PC-3 (cell line): ENCODE results near the gene ZFHX3. TPM values are rescaled to one million over a fixed set of nuclear protein-coding genes. Genes with fewer than 3 reads are reported as not detected.

Experiments
- ATAC-seq: fragments of 200-7000 bp; cut with Tn5 transposase; 2 replicates; pipeline ENCODE4 v1.9.1; 2020; ENCODE audit warnings: mild to moderate bottlenecking, moderate library complexity
- BruUV-seq: library from RNA; stranded (reverse); fragments of 400-500 nt; replicated peaks from 2 replicates; lab custom pipeline; 2021; lab: Mats Ljungman, UMichigan
- CTCF ChIA-PET: fragments of 300-600 bp; sonication (Branson Sonifier 250); formaldehyde crosslinking; loops from one replicate; lab custom pipeline; 2022; ENCODE audit warnings: antibody characterized with exemption; lab: Charles Lee
- POLR2A ChIA-PET: fragments of 300-600 bp; sonication (Branson Sonifier 250); formaldehyde crosslinking; loops from one replicate; lab custom pipeline; 2022; ENCODE audit warnings: antibody characterized with exemption; ENCODE audit not compliant: unreplicated experiment; lab: Charles Lee
- DNase-seq: peaks from one replicate; pipeline ENCODE4 v3.0.0-alpha.2; 2015
- H2AFZ ChIP-seq: fragments of 300-600 bp; sonication (generic); 2 replicates; pipeline ENCODE4 v1.6.0; 2016; ENCODE audit warnings: antibody characterized with exemption, low read length
- H3F3A ChIP-seq: fragments of 300-600 bp; sonication (generic); one replicate; pipeline ENCODE4 v1.6.0; 2017; ENCODE audit warnings: antibody characterized with exemption, low read length, control low read depth, mild to moderate bottlenecking; ENCODE audit not compliant: unreplicated experiment
- H3K27ac ChIP-seq: fragments of 300-600 bp; sonication (generic); 2 replicates; pipeline ENCODE4 v1.5.1; 2016; ENCODE audit warnings: mild to moderate bottlenecking, low read length
- H3K27me3 ChIP-seq: fragments of 300-600 bp; sonication (generic); 2 replicates; pipeline ENCODE4 v1.6.1; 2016; ENCODE audit warnings: low read length, mixed read lengths
- H3K36me3 ChIP-seq: fragments of 300-600 bp; sonication (generic); 2 replicates; pipeline ENCODE4 v1.6.1; 2016; ENCODE audit warnings: low read depth, mixed run types, low read length, mixed read lengths
- H3K4me1 ChIP-seq: fragments of 300-600 bp; sonication (generic); 2 replicates; pipeline ENCODE4 v1.5.1; 2016; ENCODE audit warnings: low read length; ENCODE audit not compliant: insufficient read depth
- H3K4me2 ChIP-seq: fragments of 300-600 bp; sonication (generic); 2 replicates; pipeline ENCODE4 v1.6.0; 2016; ENCODE audit warnings: low read length
- H3K4me3 ChIP-seq: fragments of 300-600 bp; sonication (generic); 2 replicates; pipeline ENCODE4 v1.5.1; 2016; ENCODE audit warnings: mild to moderate bottlenecking, low read length, mixed read lengths
- H3K79me2 ChIP-seq: fragments of 300-600 bp; sonication (generic); 2 replicates; pipeline ENCODE4 v1.6.1; 2017; ENCODE audit warnings: low read length, mixed read lengths
- H3K9ac ChIP-seq: fragments of 300-600 bp; sonication (generic); 2 replicates; pipeline ENCODE4 v1.6.0; 2016; ENCODE audit warnings: mild to moderate bottlenecking, low read length
- H3K9me2 ChIP-seq: fragments of 300-600 bp; sonication (generic); replicated peaks from 2 replicates; pipeline ENCODE4 v1.6.1; 2016; ENCODE audit warnings: mixed run types, low read length, mixed read lengths
- H3K9me3 ChIP-seq: fragments of 300-600 bp; sonication (generic); 2 replicates; pipeline ENCODE4 v1.6.1; 2016; ENCODE audit warnings: low read length, mixed read lengths
- H4K20me1 ChIP-seq: fragments of 300-600 bp; sonication (generic); 2 replicates; pipeline ENCODE4 v1.6.1; 2016; ENCODE audit warnings: low read length, mixed read lengths
- EZH2 ChIP-seq: fragments of 300-600 bp; sonication (generic); IDR thresholded peaks from one replicate; pipeline ENCODE4 v1.6.1; 2017; ENCODE audit warnings: antibody characterized with exemption, mild to moderate bottlenecking, low read length; ENCODE audit not compliant: unreplicated experiment
- EZH2phosphoT487 ChIP-seq: fragments of 300-600 bp; sonication (generic); IDR thresholded peaks from 2 replicates; pipeline ENCODE4 v1.6.1; 2018; ENCODE audit warnings: mild to moderate bottlenecking, antibody characterized with exemption, low read length, borderline replicate concordance
- intact Hi-C: fragments of 100-400 bp; cut with micrococcal nuclease; formaldehyde crosslinking; loops from 2 replicates; pipeline ENCODE4 v1.9.0; 2023
- total RNA-seq: library from RNA; depleted of rRNA; stranded (reverse); fragments of >200 nt; gene quantifications from 2 replicates; pipeline ENCODE4 v1.2.3, GENCODE V29; 2014
- TF ChIP-seq, protein P1 (sequence below): fragments of 300-600 bp; sonication (generic); conservative IDR thresholded peaks from 2 replicates; pipeline ENCODE4 v1.5.1; 2017; ENCODE audit warnings: antibody characterized with exemption, low read depth, mild to moderate bottlenecking, low read length

The ZFHX3 gene
- total RNA-seq, 1 experiment from 2014 or later = 3.5 TPM

DNA sequence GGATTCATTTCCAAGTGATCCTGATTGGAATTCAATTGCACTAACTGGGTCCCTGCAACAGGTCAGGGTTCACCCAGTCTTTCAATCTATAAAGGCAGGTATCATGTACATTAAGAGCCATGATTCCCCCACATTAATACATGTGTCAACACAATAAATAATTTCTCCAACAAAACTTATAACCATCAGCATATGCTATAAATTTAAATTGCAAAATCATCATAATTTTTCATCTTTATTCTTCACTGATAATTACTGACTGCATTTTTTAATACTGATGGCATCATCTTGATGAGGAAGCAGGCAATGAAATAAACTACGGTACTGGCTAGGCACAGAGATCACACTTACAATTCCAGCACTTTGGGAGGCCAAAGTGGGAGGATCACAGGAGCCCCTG, 59.4 kb downstream of the ZFHX3 start:
- Histone ChIP-seq H3K9me3 (no peaks in the 10 kb centered on the region), H3K36me3 (no peaks in the 10 kb centered on the region), H3K9ac (no peak overlapping the region), H2AFZ (no peak overlapping the region), H4K20me1 (no peaks in the 10 kb centered on the region), H3K4me1 (peaks cover 51% of the 10 kb centered on the region), H3F3A (no peaks in the 10 kb centered on the region), H3K27me3 (no peaks in the 10 kb centered on the region), H3K4me2 (0 out of 2 replicates have a peak overlapping the region, but pooled peaks have one; percentile 11), H3K4me3 (no peak overlapping the region), H3K27ac (peak overlapping the region; percentile 99), H3K9me2 (no peaks in the 10 kb centered on the region), H3K79me2 (peaks cover 84% of the 10 kb centered on the region)
- DNase-seq (no peak), ATAC-seq (no peak)
- ChIA-PET POLR2A (no interaction called here), CTCF (no interaction called here)
- BruUV-seq = no TSS peak
- intact Hi-C loops = no loop called here
- TF ChIP-seq EZH2phosphoT487 = no peak
- TF ChIP-seq EZH2 = no peak
- TF ChIP-seq, protein P1, sequence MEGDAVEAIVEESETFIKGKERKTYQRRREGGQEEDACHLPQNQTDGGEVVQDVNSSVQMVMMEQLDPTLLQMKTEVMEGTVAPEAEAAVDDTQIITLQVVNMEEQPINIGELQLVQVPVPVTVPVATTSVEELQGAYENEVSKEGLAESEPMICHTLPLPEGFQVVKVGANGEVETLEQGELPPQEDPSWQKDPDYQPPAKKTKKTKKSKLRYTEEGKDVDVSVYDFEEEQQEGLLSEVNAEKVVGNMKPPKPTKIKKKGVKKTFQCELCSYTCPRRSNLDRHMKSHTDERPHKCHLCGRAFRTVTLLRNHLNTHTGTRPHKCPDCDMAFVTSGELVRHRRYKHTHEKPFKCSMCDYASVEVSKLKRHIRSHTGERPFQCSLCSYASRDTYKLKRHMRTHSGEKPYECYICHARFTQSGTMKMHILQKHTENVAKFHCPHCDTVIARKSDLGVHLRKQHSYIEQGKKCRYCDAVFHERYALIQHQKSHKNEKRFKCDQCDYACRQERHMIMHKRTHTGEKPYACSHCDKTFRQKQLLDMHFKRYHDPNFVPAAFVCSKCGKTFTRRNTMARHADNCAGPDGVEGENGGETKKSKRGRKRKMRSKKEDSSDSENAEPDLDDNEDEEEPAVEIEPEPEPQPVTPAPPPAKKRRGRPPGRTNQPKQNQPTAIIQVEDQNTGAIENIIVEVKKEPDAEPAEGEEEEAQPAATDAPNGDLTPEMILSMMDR = no peak

DNA sequence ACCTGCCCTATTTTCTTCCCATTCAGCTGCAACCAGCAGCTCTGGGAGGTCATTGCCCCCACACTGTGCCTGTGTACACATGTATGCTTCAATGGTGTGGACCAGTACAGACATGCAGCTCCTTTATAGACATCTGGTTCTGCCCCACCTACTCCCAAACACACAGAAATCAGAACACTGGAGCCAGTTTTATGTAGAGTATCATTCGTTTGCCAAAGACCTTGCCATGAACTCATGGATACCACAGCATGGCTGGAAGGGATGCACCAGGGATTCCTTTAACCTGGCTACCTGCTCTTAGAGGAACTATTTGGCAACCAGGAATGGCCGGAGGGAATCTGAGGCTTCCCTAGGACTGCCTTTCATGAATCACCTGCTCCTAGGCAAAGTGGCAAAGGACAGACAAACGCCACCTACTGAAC, 60.4 kb downstream of the ZFHX3 start:
- Histone ChIP-seq H4K20me1 (no peaks in the 10 kb centered on the region), H3K36me3 (no peaks in the 10 kb centered on the region), H3K27me3 (no peaks in the 10 kb centered on the region), H3K9ac (no peak overlapping the region), H3K4me1 (peaks cover 50% of the 10 kb centered on the region), H3K9me3 (no peaks in the 10 kb centered on the region), H3K9me2 (no peaks in the 10 kb centered on the region), H3K27ac (peak overlapping the region; percentile 37; the same call in 1 of the 2 replicates), H2AFZ (no peak overlapping the region), H3K4me3 (no peak overlapping the region), H3F3A (no peaks in the 10 kb centered on the region), H3K4me2 (0 out of 2 replicates have a peak overlapping the region, but pooled peaks have one; percentile 16), H3K79me2 (peaks cover 84% of the 10 kb centered on the region)
- no TSS peak for BruUV-seq
- TF ChIP-seq, protein P1 = no peak
- TF ChIP-seq EZH2 (no peak), EZH2phosphoT487 (no peak)
- ChIA-PET CTCF (no interaction called here), POLR2A (no interaction called here)
- intact Hi-C loops = no loop called here
- DNase-seq = peak; percentile 66
- ATAC-seq = no peak

DNA sequence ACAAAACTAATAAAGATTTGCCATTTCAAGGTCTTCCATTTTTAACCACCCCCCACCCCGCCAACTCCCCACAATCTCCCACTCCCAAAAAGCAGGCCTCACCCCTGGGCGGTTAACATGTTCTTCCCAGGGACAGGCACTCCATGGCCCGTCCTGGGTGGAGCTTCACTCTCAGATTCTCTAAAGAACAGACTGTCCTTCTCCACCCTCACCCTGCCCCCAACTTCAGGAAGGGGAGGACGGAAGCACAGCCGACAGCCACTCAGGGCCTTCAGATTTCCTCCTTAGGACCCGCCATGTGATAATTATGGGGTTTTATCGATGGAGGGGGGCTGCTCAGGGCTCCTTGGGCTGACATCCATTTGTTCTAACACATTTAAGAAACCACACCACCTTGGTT, 61.9 kb downstream of the ZFHX3 start:
- ATAC-seq (no peak), DNase-seq (no peak)
- H3K4me2 ChIP-seq = no peak overlapping the region
- no peak overlapping the region for H3K4me3 ChIP-seq
- no peak overlapping the region for H3K9ac ChIP-seq
- H3K9me2 ChIP-seq = no peaks in the 10 kb centered on the region
- POLR2A ChIA-PET = no interaction called here
- no peaks in the 10 kb centered on the region for H3K27me3 ChIP-seq
- H3K79me2 ChIP-seq = peaks cover 81% of the 10 kb centered on the region
- BruUV-seq = no TSS peak
- H3K36me3 ChIP-seq = no peaks in the 10 kb centered on the region
- no peaks in the 10 kb centered on the region for H4K20me1 ChIP-seq
- CTCF ChIA-PET = no interaction called here
- intact Hi-C loops = no loop called here
- H3F3A ChIP-seq = no peaks in the 10 kb centered on the region
- H2AFZ ChIP-seq = no peak overlapping the region
- TF ChIP-seq, protein P1 = no peak
- TF ChIP-seq EZH2 = no peak
- TF ChIP-seq EZH2phosphoT487 = no peak
- H3K9me3 ChIP-seq = no peaks in the 10 kb centered on the region
- H3K4me1 ChIP-seq = peaks cover 35% of the 10 kb centered on the region
- no peak overlapping the region for H3K27ac ChIP-seq
